Stimulated activated CD8-positive, alpha-beta memory T cell treated with anti-CD3 and anti-CD28 coated beads, Interleukin-15, amount 100 ng/mL, for 1 hour (primary cell): ENCODE results near the gene MITF.

Experiments used
- DNase-seq: peaks from one replicate; pipeline ENCODE4 v3.0.0-alpha.2; 2020; ENCODE audit warnings: low read depth

MITF gene

GRCh38 chr3:69967156-69967555 lies 227.9 kb downstream of the MITF start:
- no peak for DNase-seq

GRCh38 chr3:69970827-69971226 lies 231.6 kb downstream of the MITF start:
- DNase-seq = no peak

DNA sequence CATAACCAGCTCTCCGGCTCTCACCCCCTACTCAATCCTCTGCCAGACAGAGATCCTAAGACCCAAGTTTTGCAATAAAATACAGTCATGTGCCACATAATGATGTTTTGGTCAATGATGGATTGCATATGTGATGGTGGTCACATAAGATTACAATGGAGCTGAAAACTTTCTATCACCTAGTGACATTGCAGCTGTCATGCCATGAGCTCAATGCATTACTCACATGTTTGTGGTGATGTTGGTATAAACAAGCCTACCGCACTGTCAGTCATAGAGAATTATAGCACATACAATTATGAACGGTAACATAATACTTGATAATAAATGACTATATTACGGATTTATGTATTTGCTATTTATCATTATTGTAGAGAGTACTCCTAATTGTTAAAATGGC lies 233.4 kb downstream of the MITF start:
- DNase-seq = no peak

GRCh38 chr3:69976021-69976420 lies 236.8 kb downstream of the MITF start:
- no peak for DNase-seq

DNA sequence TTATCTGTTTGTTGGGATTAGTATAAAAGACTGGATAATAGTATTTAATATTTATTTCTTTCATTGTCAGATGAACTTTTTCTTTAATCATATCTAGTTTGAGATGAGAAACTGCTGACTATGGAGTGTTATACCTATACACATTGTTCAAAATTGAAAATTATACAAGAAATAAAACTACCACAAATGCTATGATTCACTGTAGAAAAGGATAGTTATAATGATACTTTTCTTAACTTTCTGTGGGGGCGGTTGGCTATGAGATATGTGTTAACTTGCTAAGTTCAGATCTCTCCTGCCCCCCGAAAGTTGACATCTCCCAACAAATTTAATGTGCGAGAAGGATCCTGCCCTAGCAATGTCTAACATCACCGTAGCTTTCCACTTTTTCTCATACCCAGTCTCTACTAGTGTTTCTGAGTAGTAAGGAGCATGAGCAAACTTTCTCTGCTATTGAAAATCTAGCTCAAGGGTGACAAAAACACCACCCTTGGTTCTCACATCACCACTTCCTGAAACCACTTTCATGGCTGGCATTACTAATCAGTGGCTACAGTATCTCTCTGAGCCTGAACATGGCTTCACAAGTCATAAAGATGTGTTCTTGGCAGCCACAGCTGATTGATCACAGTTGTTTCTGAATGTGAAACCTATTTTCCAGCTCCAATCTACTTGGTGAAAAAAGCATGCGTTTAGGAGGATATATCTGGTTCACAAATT lies 244.4 kb downstream of the MITF start:
- DNase-seq = no peak

- DNase-seq = no peak
Measured at GRCh38 chr3:69985266-69985665, 246.0 kb downstream of the MITF start.

- no peak for DNase-seq
Measured at GRCh38 chr3:69986419-69986818, 247.2 kb downstream of the MITF start.

DNA sequence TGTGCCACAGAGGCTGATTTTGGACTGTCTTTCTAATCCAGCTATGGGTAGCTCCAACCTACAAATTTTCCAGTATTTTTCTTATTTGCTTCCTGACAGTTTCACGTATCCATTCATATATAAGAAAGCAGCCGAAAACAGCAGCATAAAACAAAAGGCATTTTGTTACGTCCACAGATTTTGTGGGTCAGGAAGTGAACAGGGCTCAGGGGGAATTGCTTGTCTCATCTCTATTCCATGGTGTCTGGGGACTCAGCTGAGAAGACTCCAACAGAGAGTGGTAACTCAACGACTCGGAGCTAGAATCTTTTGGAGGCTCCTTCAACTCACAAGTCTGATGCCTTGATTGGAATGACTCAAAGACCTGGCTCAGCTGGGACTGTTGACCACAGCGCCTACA lies 248.6 kb downstream of the MITF start:
- no peak for DNase-seq

GRCh38 chr3:69993757-69994156 lies 254.5 kb downstream of the MITF start:
- no peak for DNase-seq

DNA sequence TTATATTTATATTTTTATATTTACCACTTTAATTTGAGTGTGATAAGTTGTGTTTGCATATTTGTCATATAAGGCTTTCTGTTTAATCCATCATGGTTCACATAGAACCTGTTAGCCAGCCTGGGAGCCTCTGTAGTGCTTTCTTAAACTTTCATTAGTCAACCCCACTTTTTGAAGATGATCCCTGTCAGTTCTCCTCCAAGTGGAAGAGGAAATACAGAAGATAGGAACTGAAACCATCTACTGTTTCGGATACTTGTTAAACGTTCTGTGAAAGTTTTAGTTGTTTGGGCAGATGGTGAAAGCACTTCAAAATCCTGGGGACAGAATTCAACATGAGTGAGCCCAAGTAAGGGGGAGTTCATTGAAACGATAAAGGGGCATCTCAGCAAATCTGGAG lies 255.7 kb downstream of the MITF start:
- no peak for DNase-seq

GRCh38 chr3:69997631-69998307 lies 258.5 kb downstream of the MITF start:
- no peak for DNase-seq

GRCh38 chr3:69998759-69999139 lies 259.5 kb downstream of the MITF start:
- no peak for DNase-seq

DNA sequence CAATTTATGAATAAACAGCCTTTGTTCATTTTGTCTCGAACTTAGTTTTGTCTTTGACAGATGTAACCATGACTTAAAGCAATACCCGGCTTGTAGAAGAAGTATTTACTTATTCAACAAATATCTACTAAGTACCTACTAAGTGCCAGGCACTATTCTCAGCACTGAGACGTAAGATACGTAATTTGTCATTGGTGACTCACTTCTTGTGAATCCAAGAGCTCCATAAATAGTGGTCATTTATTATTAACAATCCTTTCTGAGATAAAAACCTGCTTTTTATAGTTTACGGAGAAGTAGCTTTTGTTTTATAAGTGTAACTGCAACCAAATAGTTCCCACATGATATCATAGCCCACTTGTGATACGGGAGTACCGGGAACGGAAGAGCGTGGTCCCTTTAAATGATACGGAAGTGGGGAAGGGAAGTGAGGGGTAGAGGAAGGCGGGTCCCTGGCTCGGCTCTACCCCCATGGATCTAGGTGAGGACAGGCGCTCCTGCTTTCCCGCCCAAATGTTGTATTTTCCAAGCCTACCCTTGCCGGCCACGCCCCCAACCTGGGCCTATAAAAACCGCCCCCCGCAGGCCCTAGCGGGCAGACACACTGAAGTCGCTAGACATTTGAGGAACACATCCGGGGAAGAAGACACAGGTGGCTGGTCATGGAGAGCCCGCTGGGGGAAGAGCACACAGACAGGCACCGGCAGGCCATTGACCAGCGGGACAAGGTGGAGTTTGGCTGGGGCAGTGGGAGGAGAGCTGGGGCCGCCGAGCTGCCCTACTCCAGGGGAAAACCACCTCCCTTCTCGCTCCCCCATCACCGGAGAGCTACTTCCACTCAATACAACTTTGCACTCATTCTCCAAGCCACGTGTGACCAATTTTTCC lies 260.1 kb downstream of the MITF start, which contains the start of gene SAMMSON:
Gene SAMMSON, plus strand, starts transcription at position 594 of the 888 bp plus-strand sequence.
- DNase-seq = no peak

DNA sequence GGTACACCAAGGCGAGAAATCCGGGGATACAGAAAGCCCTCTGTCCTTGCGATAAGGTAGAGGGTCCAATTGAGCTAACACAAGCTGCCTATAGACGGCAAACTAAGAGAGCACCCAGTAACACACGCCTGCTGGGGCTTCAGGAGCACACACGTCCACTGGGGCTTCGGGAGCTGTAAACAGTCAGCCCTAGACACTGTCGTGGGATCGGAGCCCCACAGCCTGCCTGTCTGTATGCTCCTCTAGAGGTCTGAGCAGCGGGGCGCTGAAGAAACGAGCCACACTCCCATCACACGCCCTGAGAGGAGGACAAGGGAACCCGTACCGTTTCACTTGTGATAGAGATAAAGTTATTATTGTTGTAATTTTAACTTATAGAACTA lies 260.8 kb downstream of the MITF start:
- DNase-seq = no peak

DNA sequence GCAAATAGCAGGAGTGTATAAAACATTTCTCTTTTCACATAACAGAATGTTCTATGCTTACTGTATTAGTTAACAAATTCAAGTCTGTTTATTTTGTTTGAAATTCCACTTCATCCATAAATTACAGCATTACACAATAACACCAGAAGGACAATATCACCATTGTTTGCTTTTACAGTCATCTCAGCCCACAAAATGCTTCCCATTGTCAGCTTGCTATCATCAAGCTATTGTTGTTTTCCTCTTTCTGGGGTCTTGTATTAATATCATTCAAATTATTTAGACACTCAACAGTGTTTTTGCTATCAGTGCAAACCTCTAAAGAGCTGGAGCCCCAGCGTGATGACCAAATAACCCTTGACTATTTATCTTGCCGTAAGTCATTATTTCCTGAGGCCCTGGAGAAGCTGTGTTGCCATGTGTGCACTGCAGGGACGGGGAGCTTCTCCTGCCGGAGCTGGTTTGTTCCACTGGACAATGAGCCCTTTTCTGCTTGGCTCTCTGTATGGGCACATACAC lies 261.4 kb downstream of the MITF start:
- no peak for DNase-seq

DNA sequence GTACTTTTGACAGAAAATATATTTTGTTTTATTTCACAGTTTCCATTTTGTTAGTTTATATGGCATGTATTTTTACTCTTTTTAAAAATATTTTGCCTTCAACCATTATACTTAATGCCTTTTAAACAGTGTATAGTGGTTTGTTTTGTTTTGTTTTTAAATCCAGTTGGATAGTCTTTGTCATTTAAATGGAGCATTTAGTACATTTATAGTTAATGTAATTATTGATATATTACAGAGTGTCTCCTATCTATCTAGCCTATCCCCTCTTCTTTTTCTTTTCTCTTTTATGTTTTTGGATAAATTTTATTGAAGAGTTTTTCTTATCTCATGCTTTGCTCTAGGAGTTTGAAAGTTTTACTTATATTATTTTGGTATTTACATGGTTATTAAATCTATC lies 263.9 kb downstream of the MITF start:
- DNase-seq = no peak

DNA sequence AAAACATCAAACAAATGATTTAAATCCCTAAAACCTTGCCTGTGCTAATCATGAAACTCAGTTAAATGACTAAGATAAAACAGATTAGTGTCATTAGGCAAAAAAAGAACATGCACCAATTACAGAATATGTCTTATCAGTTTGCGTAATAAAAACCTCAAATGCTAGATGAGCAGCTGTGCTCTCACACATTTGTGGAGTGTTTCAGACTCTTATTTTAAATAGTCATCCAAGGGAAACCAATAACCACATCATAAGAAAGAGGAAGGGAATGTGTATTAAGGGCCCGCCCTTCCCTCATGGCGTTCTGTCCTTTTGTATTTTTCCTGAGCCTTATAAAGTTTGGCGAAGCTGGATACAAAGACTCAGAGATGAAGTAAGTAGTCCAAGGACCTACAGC lies 266.8 kb downstream of the MITF start:
- DNase-seq = no peak

GRCh38 chr3:70010346-70010745 lies 271.1 kb downstream of the MITF start:
- DNase-seq = no peak

- DNase-seq = no peak
Measured at GRCh38 chr3:70011582-70011981, 272.3 kb downstream of the MITF start.
